Measurements from ENCODE around the gene SMYD3. TPM values are rescaled to one million over a fixed set of nuclear protein-coding genes. Genes with fewer than 3 reads are reported as not detected.

The SMYD3 gene
- polyA plus RNA-seq, 1 experiment: 39.9 TPM

DNA sequence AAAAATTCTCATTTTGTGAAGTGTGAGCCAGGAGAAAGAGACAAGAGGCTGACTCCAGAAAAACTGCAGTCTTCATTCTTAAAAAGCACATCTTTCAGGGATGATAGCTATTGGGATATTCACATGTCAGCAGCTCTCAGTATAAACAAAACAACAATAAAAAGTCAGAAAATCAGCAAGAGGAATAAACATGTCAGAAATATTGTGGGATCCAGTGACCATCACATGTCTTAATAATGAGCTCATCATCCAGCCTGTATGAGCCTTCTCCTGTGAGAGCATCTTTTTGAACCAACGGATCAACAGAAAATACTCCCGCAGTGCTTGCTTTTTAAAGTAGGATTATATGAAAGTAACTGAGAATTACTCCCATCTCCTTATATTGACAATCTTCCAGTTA lies 241.6 kb downstream of the SMYD3 start:
- Histone ChIP-seq H3K9me3 (ENCODE audit: control insufficient read depth, insufficient read depth, low read length) (no peaks in the 10 kb centered on the region), H3K27me3 (ENCODE audit: control insufficient read depth, insufficient read depth, low read length) (no peaks in the 10 kb centered on the region), H3K4me3 (ENCODE audit: low read depth, low read length) (no peak overlapping the region), H3K27ac (ENCODE audit: low read depth, low read length) (no peak overlapping the region)
- no peak for DNase-seq (ENCODE audit: low read depth, low spot score)
- TF ChIP-seq, protein P1, sequence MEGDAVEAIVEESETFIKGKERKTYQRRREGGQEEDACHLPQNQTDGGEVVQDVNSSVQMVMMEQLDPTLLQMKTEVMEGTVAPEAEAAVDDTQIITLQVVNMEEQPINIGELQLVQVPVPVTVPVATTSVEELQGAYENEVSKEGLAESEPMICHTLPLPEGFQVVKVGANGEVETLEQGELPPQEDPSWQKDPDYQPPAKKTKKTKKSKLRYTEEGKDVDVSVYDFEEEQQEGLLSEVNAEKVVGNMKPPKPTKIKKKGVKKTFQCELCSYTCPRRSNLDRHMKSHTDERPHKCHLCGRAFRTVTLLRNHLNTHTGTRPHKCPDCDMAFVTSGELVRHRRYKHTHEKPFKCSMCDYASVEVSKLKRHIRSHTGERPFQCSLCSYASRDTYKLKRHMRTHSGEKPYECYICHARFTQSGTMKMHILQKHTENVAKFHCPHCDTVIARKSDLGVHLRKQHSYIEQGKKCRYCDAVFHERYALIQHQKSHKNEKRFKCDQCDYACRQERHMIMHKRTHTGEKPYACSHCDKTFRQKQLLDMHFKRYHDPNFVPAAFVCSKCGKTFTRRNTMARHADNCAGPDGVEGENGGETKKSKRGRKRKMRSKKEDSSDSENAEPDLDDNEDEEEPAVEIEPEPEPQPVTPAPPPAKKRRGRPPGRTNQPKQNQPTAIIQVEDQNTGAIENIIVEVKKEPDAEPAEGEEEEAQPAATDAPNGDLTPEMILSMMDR (IDR thresholded peaks at IDR 0.05; ENCODE audit: low read depth, low read length): no peak
- CTCF ChIA-PET: interaction anchor here (2.1 kb wide), 1 partner anchor 15 kb away, joined by 8 read pairs; no protein-coding TSS in a partner anchor
- POLR2A ChIA-PET: no interaction called here

DNA sequence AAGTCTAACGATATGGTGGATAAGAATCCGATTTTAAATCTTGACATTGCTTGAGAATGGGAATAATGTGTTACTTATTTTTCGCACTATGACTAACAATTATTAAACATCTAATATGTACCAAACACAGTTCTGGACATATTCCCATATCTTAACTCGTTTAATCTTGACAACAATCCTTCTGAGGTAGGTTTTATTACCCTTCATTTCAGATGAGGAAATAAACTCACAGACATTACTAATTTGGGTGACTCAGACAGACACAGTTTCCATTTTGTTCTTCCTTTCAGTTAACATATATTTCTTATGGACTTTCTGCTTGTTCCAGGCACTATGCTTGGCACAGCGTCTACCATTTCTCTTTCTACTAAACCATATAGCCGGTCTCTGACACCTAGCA lies 244.8 kb downstream of the SMYD3 start:
- Histone ChIP-seq H3K9me3 (ENCODE audit: control insufficient read depth, insufficient read depth, low read length) (no peaks in the 10 kb centered on the region), H3K4me3 (ENCODE audit: low read depth, low read length) (no peak overlapping the region), H3K27ac (ENCODE audit: low read depth, low read length) (no peak overlapping the region), H3K27me3 (ENCODE audit: control insufficient read depth, insufficient read depth, low read length) (no peaks in the 10 kb centered on the region)
- TF ChIP-seq, protein P1 (IDR thresholded peaks at IDR 0.05; ENCODE audit: low read depth, low read length): no peak
- POLR2A ChIA-PET: no interaction called here
- CTCF ChIA-PET: interaction anchor here (0.5 to 1.9 kb wide), 13 partner anchors 9 to 392 kb away, joined by 3 to 9 read pairs (median 3); no protein-coding TSS in a partner anchor
- DNase-seq (ENCODE audit: low read depth, low spot score): no peak

DNA sequence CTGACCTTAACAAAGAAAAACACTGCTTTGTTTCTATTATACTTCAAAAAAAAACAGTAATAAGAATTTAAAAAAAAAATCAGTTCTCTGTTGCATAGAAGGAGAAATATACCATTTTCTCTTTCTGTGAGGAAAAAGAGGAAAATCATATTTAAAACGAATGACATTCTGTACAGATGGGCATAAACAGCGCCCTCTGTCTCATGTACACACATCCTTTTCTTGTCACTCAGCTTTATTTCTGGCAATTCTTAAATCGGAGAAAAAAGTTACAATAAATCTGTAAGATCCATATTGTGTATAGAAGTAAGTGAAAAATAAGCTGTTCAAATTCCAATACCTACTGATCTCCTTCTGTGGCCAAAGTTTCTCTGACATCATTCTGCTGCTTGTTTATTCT lies 245.4 kb downstream of the SMYD3 start:
- CTCF ChIA-PET: interaction anchor here (0.5 to 1.9 kb wide), 17 partner anchors 10 to 456 kb away, joined by 3 to 9 read pairs (median 3); no protein-coding TSS in a partner anchor
- TF ChIP-seq, protein P1 (IDR thresholded peaks at IDR 0.05; ENCODE audit: low read depth, low read length): peak; percentile 39
- Histone ChIP-seq H3K9me3 (ENCODE audit: control insufficient read depth, insufficient read depth, low read length) (no peaks in the 10 kb centered on the region), H3K27me3 (ENCODE audit: control insufficient read depth, insufficient read depth, low read length) (no peaks in the 10 kb centered on the region), H3K27ac (ENCODE audit: low read depth, low read length) (no peak overlapping the region), H3K4me3 (ENCODE audit: low read depth, low read length) (no peak overlapping the region)
- DNase-seq (ENCODE audit: low read depth, low spot score): no peak
- POLR2A ChIA-PET: no interaction called here

DNA sequence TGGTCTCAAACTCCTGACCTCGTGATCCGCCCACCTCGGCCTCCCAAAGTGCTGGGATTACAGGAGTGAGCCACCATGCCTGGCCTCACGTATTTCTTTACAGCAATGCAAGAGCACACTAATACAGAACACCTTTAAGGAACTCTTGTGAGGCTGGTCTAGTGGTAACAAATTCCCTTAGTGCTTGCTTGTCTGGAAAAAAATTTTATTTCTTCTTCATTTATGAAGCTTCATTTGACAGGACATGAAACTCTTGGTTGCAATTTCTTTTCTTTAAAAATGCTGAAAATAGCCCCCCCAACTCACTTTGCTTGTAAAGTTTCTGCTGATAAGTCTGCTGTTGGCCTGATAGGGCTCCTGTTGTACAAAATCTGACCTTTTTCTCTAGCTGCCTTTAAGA lies 248.8 kb downstream of the SMYD3 start:
- ChIA-PET CTCF (no interaction called here), POLR2A (no interaction called here)
- TF ChIP-seq, protein P1 (IDR thresholded peaks at IDR 0.05; ENCODE audit: low read depth, low read length): no peak

DNA sequence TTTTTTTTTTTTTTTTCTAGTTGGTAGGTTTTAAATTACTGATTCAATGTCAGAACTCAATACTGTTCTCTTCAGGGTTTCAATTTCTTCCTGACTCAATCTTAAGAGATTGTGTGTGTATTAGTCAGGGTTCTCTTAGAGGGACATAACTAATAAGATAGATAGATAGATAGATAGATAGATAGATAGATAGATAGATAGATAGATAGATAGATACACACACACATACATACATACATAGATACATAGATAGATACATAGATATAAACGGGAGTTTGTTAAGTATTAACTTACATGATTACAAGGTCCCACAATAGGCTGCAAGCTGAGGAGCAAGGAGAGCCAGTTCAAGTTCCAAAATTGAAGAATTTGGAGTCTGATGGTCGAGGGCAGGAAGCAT lies 251.3 kb downstream of the SMYD3 start:
- ChIA-PET POLR2A (no interaction called here), CTCF (no interaction called here)
- Histone ChIP-seq H3K27ac (ENCODE audit: low read depth, low read length) (no peak overlapping the region), H3K27me3 (ENCODE audit: control insufficient read depth, insufficient read depth, low read length) (no peaks in the 10 kb centered on the region), H3K4me3 (ENCODE audit: low read depth, low read length) (no peak overlapping the region), H3K9me3 (ENCODE audit: control insufficient read depth, insufficient read depth, low read length) (no peaks in the 10 kb centered on the region)
- no peak for DNase-seq (ENCODE audit: low read depth, low spot score)
- TF ChIP-seq, protein P1 (IDR thresholded peaks at IDR 0.05; ENCODE audit: low read depth, low read length): no peak

More for the DNA sequence above, 248.8 kb downstream of the SMYD3 start:
- Histone ChIP-seq H3K9me3 (ENCODE audit: control insufficient read depth, insufficient read depth, low read length) (no peaks in the 10 kb centered on the region), H3K27ac (ENCODE audit: low read depth, low read length) (no peak overlapping the region), H3K27me3 (ENCODE audit: control insufficient read depth, insufficient read depth, low read length) (no peaks in the 10 kb centered on the region), H3K4me3 (ENCODE audit: low read depth, low read length) (no peak overlapping the region)
- DNase-seq (ENCODE audit: low read depth, low spot score): no peak
